ENCODE results near the gene CDKAL1. TPM values are rescaled to one million over a fixed set of nuclear protein-coding genes. Genes with fewer than 3 reads are reported as not detected.

CDKAL1 gene
- total and polyA plus RNA-seq, 2 of the 8 experiments (the other 6 are each of a cell fraction or from before 2014, with no cell fraction given), result 8.4 to 24.6 TPM

- TF ChIP-seq POLR2AphosphoS5 (IDR thresholded peaks at IDR 0.05; ENCODE audit: low read depth, low read length), result no peak
- TF ChIP-seq MAFK (IDR thresholded peaks at IDR 0.05; ENCODE audit: low read depth, low read length), result no peak
- no peak for TF ChIP-seq KDM1A (IDR thresholded peaks at IDR 0.05; ENCODE audit: borderline replicate concordance, low read length)
- no peak for TF ChIP-seq TEAD4 (IDR thresholded peaks at IDR 0.05; ENCODE audit: low read depth, low read length)
These were observed 573.5 kb downstream of the CDKAL1 start (continued) for GRCh38 chr6:21107796-21108195.

All from H1 (cell line).